Endothelial cell (in vitro differentiated cells): ENCODE measurements around the gene PDF. TPM values are rescaled to one million over a fixed set of nuclear protein-coding genes. Genes with fewer than 3 reads are reported as not detected.
A peak's percentile ranks its signal among the peaks of the same experiment; 100 is the strongest.

Experiments
- DNase-seq: peaks from one replicate; pipeline ENCODE4 v3.0.0; 2021; ENCODE audit warnings: low spot score
- H3K27ac Mint-ChIP-seq: one replicate; pipeline ENCODE4 v1.8.0; 2021; ENCODE audit warnings: mixed read lengths, inconsistent platforms; ENCODE audit not compliant: unreplicated experiment
- H3K27me3 Mint-ChIP-seq: one replicate; pipeline ENCODE4 v1.8.0; 2021; ENCODE audit warnings: mild to moderate bottlenecking, moderate library complexity, mixed read lengths, inconsistent platforms; ENCODE audit not compliant: unreplicated experiment
- H3K36me3 Mint-ChIP-seq: one replicate; pipeline ENCODE4 v1.8.0; 2021; ENCODE audit warnings: mild to moderate bottlenecking, low read depth, mixed read lengths, inconsistent platforms; ENCODE audit not compliant: unreplicated experiment
- H3K4me1 Mint-ChIP-seq: one replicate; pipeline ENCODE4 v1.8.0; 2021; ENCODE audit warnings: mild to moderate bottlenecking, mixed read lengths, inconsistent platforms; ENCODE audit not compliant: unreplicated experiment
- H3K4me3 Mint-ChIP-seq: one replicate; pipeline ENCODE4 v1.8.0; 2021; ENCODE audit warnings: mild to moderate bottlenecking, mixed read lengths, inconsistent platforms; ENCODE audit not compliant: unreplicated experiment
- H3K9me3 Mint-ChIP-seq: one replicate; pipeline ENCODE4 v1.8.0; 2021; ENCODE audit warnings: mixed read lengths, inconsistent platforms; ENCODE audit not compliant: unreplicated experiment
- CTCF ChIP-seq: fragments of 200-600 bp; sonication (generic); IDR thresholded peaks from one replicate; pipeline ENCODE4 v1.5.0; 2021; ENCODE audit warnings: antibody characterized with exemption; ENCODE audit not compliant: unreplicated experiment
- total RNA-seq: library from RNA; stranded (reverse); fragmentation: NEBNext Ultra II Directional; extraction: Animal tissue kit (Norgen Biotek cat#: 25700); gene quantifications from one replicate; pipeline ENCODE4 v1.2.1, GENCODE V29; 2021; ENCODE audit not compliant: unreplicated experiment

The PDF gene
- total RNA-seq, 1 donor from 2014 or later = 11.4 TPM

GRCh38 chr16:69326172-69326873 is 4.1 kb downstream of the PDF start:
- DNase-seq = no peak
- no peaks in the 10 kb centered on the region for H3K9me3 Mint-ChIP-seq
- H3K27me3 Mint-ChIP-seq = peaks cover 11% of the 10 kb centered on the region
- no peak for TF ChIP-seq CTCF
- H3K36me3 Mint-ChIP-seq = peaks cover 37% of the 10 kb centered on the region
- no peak overlapping the region for H3K4me3 Mint-ChIP-seq
- peaks cover 14% of the 10 kb centered on the region for H3K4me1 Mint-ChIP-seq
- peak overlapping the region; percentile 31 for H3K27ac Mint-ChIP-seq

- Mint-ChIP-seq H3K27ac (no peak overlapping the region), H3K4me1 (peaks cover 14% of the 10 kb centered on the region), H3K9me3 (no peaks in the 10 kb centered on the region), H3K27me3 (peaks cover 12% of the 10 kb centered on the region), H3K4me3 (no peak overlapping the region), H3K36me3 (peaks cover 42% of the 10 kb centered on the region)
- no peak for TF ChIP-seq CTCF
- DNase-seq = no peak
These were observed 4.6 kb downstream of the PDF start for GRCh38 chr16:69325784-69326171.

- Mint-ChIP-seq H3K4me1 (peaks cover 14% of the 10 kb centered on the region), H3K36me3 (peaks cover 45% of the 10 kb centered on the region), H3K27ac (no peak overlapping the region), H3K9me3 (no peaks in the 10 kb centered on the region), H3K27me3 (peaks cover 14% of the 10 kb centered on the region), H3K4me3 (peak overlapping the region; percentile 42)
- DNase-seq = no peak
- TF ChIP-seq CTCF = no peak
These were observed 5.7 kb downstream of the PDF start for GRCh38 chr16:69324585-69325253.

- no peak for TF ChIP-seq CTCF
- DNase-seq = no peak
- Mint-ChIP-seq H3K9me3 (no peaks in the 10 kb centered on the region), H3K36me3 (peaks cover 51% of the 10 kb centered on the region), H3K27ac (no peak overlapping the region), H3K4me1 (peaks cover 9% of the 10 kb centered on the region), H3K27me3 (peaks cover 14% of the 10 kb centered on the region), H3K4me3 (peak overlapping the region; percentile 42)
These were observed 6.3 kb downstream of the PDF start for GRCh38 chr16:69324013-69324531.

- H3K36me3 Mint-ChIP-seq = peaks cover 53% of the 10 kb centered on the region
- DNase-seq = no peak
- H3K4me1 Mint-ChIP-seq = peaks cover 2% of the 10 kb centered on the region
- TF ChIP-seq CTCF = no peak
- no peaks in the 10 kb centered on the region for H3K9me3 Mint-ChIP-seq
- no peak overlapping the region for H3K4me3 Mint-ChIP-seq
- peaks cover 10% of the 10 kb centered on the region for H3K27me3 Mint-ChIP-seq
- no peak overlapping the region for H3K27ac Mint-ChIP-seq
These were observed 7.0 kb downstream of the PDF start for GRCh38 chr16:69323415-69323814.
